Measurements from ENCODE around the gene SLC10A1. TPM values are rescaled to one million over a fixed set of nuclear protein-coding genes. Genes with fewer than 3 reads are reported as not detected.

Gene SLC10A1
- total RNA-seq, 4 donors from 2014 or later: not detected

DNA sequence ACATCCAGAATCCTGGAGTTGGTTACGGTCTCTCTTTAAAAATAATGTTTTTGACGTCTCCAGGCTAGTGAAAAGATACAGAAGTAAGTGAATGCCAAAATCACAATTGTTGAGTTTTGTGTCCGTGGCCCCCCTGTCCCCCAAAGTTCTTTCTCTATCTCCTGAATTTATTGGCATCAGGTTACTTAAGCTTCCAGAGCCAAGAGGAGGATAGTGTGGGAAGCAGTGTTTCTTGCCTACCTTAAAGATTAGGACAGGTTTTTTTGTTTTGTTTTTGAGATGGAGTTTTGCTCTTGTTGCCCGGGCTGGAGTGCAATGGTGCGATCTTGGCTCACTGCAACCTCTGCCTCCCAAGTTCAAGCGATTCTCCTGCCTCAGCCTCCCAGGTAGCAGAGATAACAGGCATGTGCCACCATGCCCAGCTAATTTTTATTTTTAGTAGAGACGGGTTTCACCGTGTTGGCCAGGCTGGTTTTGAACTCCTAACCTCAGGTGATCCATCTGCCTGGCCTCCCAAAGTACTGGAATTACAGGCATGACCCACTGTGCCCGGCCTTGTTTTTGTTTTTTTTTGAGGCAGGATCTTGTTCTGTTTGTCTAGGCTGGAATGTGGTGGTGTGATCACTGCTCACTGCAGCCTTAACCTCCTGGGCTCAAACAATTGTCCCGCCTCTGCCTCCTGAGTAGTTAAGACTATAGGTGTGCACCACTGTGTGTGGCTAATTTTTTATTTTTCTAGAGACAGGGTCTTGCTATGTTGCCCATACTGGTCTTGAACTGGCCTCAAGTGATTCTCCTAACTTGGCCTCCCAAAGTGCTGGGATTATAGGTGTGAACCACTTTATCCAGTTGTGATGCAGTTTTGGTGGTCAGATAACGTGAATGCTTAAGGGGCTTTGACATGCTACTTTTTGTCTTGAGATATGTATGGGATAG is 24.7 kb downstream of the SLC10A1 start:
- Histone ChIP-seq H3K4me1 (peaks cover 10 to 68% (median 26%) of the 10 kb centered on the region in 3 donors), H3K4me3 (no peak overlapping the region), H3K27ac (no peak overlapping the region), H3K27me3 (no peaks in the 10 kb centered on the region), H3K9me3 (no peaks in the 10 kb centered on the region), H3K36me3 (peaks cover 27 to 94% (median 55%) of the 10 kb centered on the region in 3 donors)
- no peak for TF ChIP-seq POLR2A (IDR thresholded peaks at IDR 0.05)
- TF ChIP-seq, protein P1, sequence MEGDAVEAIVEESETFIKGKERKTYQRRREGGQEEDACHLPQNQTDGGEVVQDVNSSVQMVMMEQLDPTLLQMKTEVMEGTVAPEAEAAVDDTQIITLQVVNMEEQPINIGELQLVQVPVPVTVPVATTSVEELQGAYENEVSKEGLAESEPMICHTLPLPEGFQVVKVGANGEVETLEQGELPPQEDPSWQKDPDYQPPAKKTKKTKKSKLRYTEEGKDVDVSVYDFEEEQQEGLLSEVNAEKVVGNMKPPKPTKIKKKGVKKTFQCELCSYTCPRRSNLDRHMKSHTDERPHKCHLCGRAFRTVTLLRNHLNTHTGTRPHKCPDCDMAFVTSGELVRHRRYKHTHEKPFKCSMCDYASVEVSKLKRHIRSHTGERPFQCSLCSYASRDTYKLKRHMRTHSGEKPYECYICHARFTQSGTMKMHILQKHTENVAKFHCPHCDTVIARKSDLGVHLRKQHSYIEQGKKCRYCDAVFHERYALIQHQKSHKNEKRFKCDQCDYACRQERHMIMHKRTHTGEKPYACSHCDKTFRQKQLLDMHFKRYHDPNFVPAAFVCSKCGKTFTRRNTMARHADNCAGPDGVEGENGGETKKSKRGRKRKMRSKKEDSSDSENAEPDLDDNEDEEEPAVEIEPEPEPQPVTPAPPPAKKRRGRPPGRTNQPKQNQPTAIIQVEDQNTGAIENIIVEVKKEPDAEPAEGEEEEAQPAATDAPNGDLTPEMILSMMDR (IDR thresholded peaks at IDR 0.05): no peak
- intact Hi-C loops (cut with DNase I): no loop called here
- WGBS, 2 donors: 84 to 87% methylated on average over 8 to 11 of the region's 11 CpGs
- DNase-seq: no peak

DNA sequence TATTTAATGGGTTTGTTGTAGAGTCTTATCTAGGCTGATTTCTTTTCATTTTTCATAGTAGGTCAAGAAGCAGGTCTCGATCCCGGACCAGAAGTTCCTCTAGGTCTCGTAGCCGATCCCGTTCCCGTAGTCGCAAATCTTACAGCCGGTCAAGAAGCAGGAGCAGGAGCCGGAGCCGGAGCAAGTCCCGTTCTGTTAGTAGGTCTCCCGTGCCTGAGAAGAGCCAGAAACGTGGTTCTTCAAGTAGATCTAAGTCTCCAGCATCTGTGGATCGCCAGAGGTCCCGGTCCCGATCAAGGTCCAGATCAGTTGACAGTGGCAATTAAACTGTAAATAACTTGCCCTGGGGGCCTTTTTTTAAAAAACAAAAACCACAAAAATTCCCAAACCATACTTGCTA is 25.9 kb downstream of the SLC10A1 start:
- DNase-seq: no peak
- TF ChIP-seq, protein P1 (IDR thresholded peaks at IDR 0.05): no peak
- no peak for TF ChIP-seq POLR2A (IDR thresholded peaks at IDR 0.05)
- intact Hi-C loops (cut with DNase I): no loop called here
- Histone ChIP-seq H3K36me3 (peaks cover 27 to 82% (median 55%) of the 10 kb centered on the region in 3 donors), H3K4me3 (peak overlapping the region in 1 of 4 donors; percentile 81), H3K27me3 (no peaks in the 10 kb centered on the region), H3K27ac (no peak overlapping the region), H3K4me1 (peaks cover 13 to 62% (median 30%) of the 10 kb centered on the region in 3 donors), H3K9me3 (no peaks in the 10 kb centered on the region)
- WGBS, 2 donors: 89 to 95% methylated on average over 16 of the region's 16 CpGs

DNA sequence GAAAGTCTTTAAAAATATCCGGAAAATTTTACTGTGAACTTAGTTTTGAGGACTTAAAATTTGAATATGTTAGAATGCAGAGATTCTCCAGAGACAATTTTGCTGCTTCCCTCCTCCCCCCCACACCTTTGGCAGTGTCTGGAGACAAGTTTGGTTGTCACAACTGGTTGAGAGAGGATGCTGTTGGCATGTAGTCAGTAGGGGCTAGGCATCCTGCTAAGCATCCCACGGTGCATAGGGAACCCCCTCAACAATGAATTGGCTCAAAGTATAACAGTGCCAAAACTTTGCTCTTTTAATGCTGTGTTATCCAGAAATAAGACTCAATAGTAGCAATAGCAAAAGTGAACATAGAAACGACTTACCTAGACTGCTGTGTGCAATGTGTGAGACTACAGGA is 26.5 kb downstream of the SLC10A1 start:
- intact Hi-C loops (cut with DNase I): no loop called here
- Histone ChIP-seq H3K9me3 (no peaks in the 10 kb centered on the region), H3K27me3 (no peaks in the 10 kb centered on the region), H3K4me3 (peak overlapping the region in 2 of 4 donors; percentile 18 to 81), H3K27ac (peak overlapping the region in 1 of 4 donors; percentile 13), H3K4me1 (peaks cover 19 to 63% (median 31%) of the 10 kb centered on the region in 3 donors), H3K36me3 (peaks cover 27 to 76% (median 55%) of the 10 kb centered on the region in 3 donors)
- DNase-seq: no peak
- 73 to 75% methylated on average over 3 of the region's 3 CpGs for WGBS, 2 donors
- TF ChIP-seq, protein P1 (IDR thresholded peaks at IDR 0.05): no peak
- TF ChIP-seq POLR2A (IDR thresholded peaks at IDR 0.05): no peak

DNA sequence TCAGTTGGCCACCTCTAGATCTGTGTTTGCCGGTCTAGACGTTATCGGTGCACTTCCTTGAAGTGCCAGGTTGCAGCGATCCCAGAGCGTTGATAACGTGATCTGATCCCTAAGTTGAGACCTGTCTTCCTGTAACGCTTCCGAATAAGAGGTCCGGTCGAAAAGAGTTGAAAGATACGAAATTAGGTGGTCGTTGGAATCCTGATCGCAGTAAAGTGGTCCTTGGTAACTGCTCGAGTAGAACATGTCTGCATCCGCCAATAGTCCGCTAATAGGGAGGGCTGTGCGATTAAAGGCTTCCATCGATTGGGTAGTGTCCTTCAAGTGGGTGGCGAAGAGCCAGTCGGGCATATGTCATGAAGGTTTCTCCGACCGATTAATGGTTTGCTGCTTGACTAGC is 27.4 kb downstream of the SLC10A1 start:
- Histone ChIP-seq H3K4me1 (peaks cover 19 to 63% (median 31%) of the 10 kb centered on the region in 3 donors), H3K27me3 (no peaks in the 10 kb centered on the region), H3K27ac (peak overlapping the region in 1 of 4 donors; percentile 5), H3K36me3 (peaks cover 27 to 67% (median 52%) of the 10 kb centered on the region in 3 donors), H3K9me3 (no peaks in the 10 kb centered on the region), H3K4me3 (peak overlapping the region in 3 of 4 donors; percentile 18 to 81 (median 28))
- no peak for DNase-seq
- intact Hi-C loops (cut with DNase I): no loop called here
- WGBS, 2 donors: 89 to 92% methylated on average over 22 of the region's 22 CpGs
- TF ChIP-seq POLR2A (IDR thresholded peaks at IDR 0.05): no peak
- TF ChIP-seq, protein P1 (IDR thresholded peaks at IDR 0.05): no peak

DNA sequence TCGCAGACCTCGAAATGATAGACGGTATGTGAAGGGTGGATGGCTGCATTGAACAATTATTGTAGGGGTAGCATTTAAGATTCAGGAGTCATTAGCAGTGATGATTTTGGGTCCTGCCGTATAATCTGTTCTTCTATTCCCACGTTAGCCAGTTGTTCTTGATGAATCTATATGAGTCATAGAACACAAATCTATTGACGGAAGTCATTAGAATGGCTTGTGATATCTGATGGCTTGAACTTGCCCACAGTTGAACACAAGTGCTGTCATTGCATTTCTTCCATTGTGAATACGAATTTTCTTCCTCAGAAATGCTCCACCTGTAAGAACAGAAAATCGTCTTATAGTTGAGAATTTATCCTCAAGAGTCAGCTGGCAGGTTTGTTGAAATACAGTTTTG is 28.2 kb downstream of the SLC10A1 start:
- H3K27me3 ChIP-seq: no peaks in the 10 kb centered on the region
- intact Hi-C loops (cut with DNase I): no loop called here
- peak overlapping the region; percentile 98 to 100 (median 100) for H3K27ac ChIP-seq
- peaks cover 19 to 63% (median 31%) of the 10 kb centered on the region in 3 donors for H3K4me1 ChIP-seq
- DNase-seq: no peak
- 46 to 65% methylated on average over 8 of the region's 8 CpGs for WGBS, 2 donors
- peak overlapping the region; percentile 78 to 96 (median 83) for H3K4me3 ChIP-seq
- TF ChIP-seq, protein P1 (IDR thresholded peaks at IDR 0.05): no peak
- no peak for TF ChIP-seq POLR2A (IDR thresholded peaks at IDR 0.05)
- no peaks in the 10 kb centered on the region for H3K9me3 ChIP-seq
- peaks cover 27 to 59% (median 44%) of the 10 kb centered on the region in 3 donors for H3K36me3 ChIP-seq
